GM23338 (cell line): Measurements from ENCODE around the gene ATRIP. TPM values are rescaled to one million over a fixed set of nuclear protein-coding genes. Genes with fewer than 3 reads are reported as not detected.

Experiments used
- ATAC-seq: fragments of 200-7000 bp; cut with Tn5 transposase; 3 replicates; pipeline ENCODE4 v1.9.1; 2020
- DNase-seq: peaks from one replicate; pipeline ENCODE4 v3.0.0-alpha.2; 2015; ENCODE audit warnings: low spot score
- H2AFZ ChIP-seq: fragments of 200-600 bp; sonication (generic); 2 replicates; pipeline ENCODE4 v1.8.0; 2016; ENCODE audit warnings: antibody characterized with exemption, mild to moderate bottlenecking, moderate library complexity
- H3F3A ChIP-seq: fragments of 200-600 bp; sonication (generic); replicated peaks from 2 replicates; pipeline ENCODE4 v1.8.0; 2017; ENCODE audit warnings: antibody characterized with exemption, mixed run types, low read depth
- H3K27ac ChIP-seq: fragments of 200-600 bp; sonication (generic); 2 replicates; pipeline ENCODE4 v1.6.1; 2016; ENCODE audit warnings: low read depth
- H3K27me3 ChIP-seq: fragments of 200-600 bp; sonication (generic); 2 replicates; pipeline ENCODE4 v1.8.0; 2016; ENCODE audit warnings: mild to moderate bottlenecking, mixed run types, moderate library complexity; ENCODE audit not compliant: insufficient read depth
- H3K36me3 ChIP-seq: fragments of 200-600 bp; sonication (generic); 2 replicates; pipeline ENCODE4 v1.8.0; 2016; ENCODE audit warnings: mild to moderate bottlenecking; ENCODE audit not compliant: insufficient read depth
- H3K4me1 ChIP-seq: fragments of 200-600 bp; sonication (generic); 2 replicates; pipeline ENCODE4 v1.8.0; 2016; ENCODE audit warnings: mild to moderate bottlenecking, moderate library complexity; ENCODE audit not compliant: insufficient read depth
- H3K4me2 ChIP-seq: fragments of 200-600 bp; sonication (generic); 2 replicates; pipeline ENCODE4 v1.7.1; 2017; ENCODE audit warnings: mixed run types
- H3K4me3 ChIP-seq: fragments of 200-600 bp; sonication (generic); 2 replicates; pipeline ENCODE4 v1.6.1; 2016; ENCODE audit warnings: mixed run types
- H3K79me2 ChIP-seq: fragments of 200-600 bp; sonication (generic); replicated peaks from 2 replicates; pipeline ENCODE4 v1.8.0; 2017; ENCODE audit warnings: mild to moderate bottlenecking; ENCODE audit not compliant: insufficient read depth
- H3K9me2 ChIP-seq: fragments of 200-600 bp; sonication (generic); 2 replicates; pipeline ENCODE4 v1.8.0; 2017; ENCODE audit not compliant: insufficient read depth
- H4K20me1 ChIP-seq: fragments of 200-600 bp; sonication (generic); replicated peaks from 2 replicates; pipeline ENCODE4 v1.8.0; 2017; ENCODE audit warnings: mild to moderate bottlenecking; ENCODE audit not compliant: insufficient read depth
- H3K27ac Mint-ChIP-seq: 2 replicates; pipeline ENCODE4 v1.8.0; 2020; ENCODE audit warnings: inconsistent platforms, mild to moderate bottlenecking, moderate library complexity, mixed read lengths
- H3K27me3 Mint-ChIP-seq: 3 replicates; pipeline ENCODE4 v1.8.0; 2022; ENCODE audit warnings: low read depth, mild to moderate bottlenecking, moderate library complexity, mixed read lengths, inconsistent platforms; ENCODE audit not compliant: insufficient read depth, poor library complexity
- H3K36me3 Mint-ChIP-seq: 3 replicates; pipeline ENCODE4 v1.8.0; 2021; ENCODE audit warnings: low read depth, mild to moderate bottlenecking, inconsistent platforms, moderate library complexity, mixed read lengths
- H3K4me1 Mint-ChIP-seq: 3 replicates; pipeline ENCODE4 v1.8.0; 2020; ENCODE audit warnings: mild to moderate bottlenecking, inconsistent platforms, mixed read lengths
- H3K4me3 Mint-ChIP-seq: 3 replicates; pipeline ENCODE4 v1.8.0; 2021; ENCODE audit warnings: moderate library complexity, mild to moderate bottlenecking, inconsistent platforms, mixed read lengths
- H3K9me3 Mint-ChIP-seq: 3 replicates; pipeline ENCODE4 v1.8.0; 2020; ENCODE audit warnings: moderate library complexity, mild to moderate bottlenecking, inconsistent platforms, mixed read lengths
- EZH2 ChIP-seq: fragments of 200-600 bp; sonication (generic); IDR thresholded peaks from one replicate; pipeline ENCODE4 v1.8.0; 2017; ENCODE audit warnings: antibody characterized with exemption, mild to moderate bottlenecking, low read depth; ENCODE audit not compliant: unreplicated experiment
- EZH2phosphoT487 ChIP-seq: fragments of 200-600 bp; sonication (generic); IDR thresholded peaks from one replicate; pipeline ENCODE4 v1.8.1; 2018; ENCODE audit warnings: antibody characterized with exemption; ENCODE audit not compliant: unreplicated experiment
- JUNB ChIP-seq: IDR thresholded peaks from one replicate; pipeline ENCODE4 v1.6.1; 2016; ENCODE audit warnings: antibody characterized with exemption; ENCODE audit not compliant: unreplicated experiment
- ZNF114 ChIP-seq: fragments of 250-450 bp; sonication (Bioruptor Pico); IDR thresholded peaks from 2 replicates; pipeline ENCODE4 v1.5.0; 2020; ENCODE audit warnings: mild to moderate bottlenecking, moderate library complexity
- polyA plus RNA-seq: library from polyadenylated mRNA; unstranded; fragments of >200 nt; fragmentation: Nextera tagmentation; extraction: Ambion mirVana; gene quantifications from 2 replicates; pipeline ENCODE4 v1.2.1, GENCODE V29; 2016
- total RNA-seq: library from RNA; depleted of rRNA; stranded (reverse); fragments of >200 nt; shearing (Covaris generic); gene quantifications from 2 replicates; pipeline ENCODE4 v1.2.3, GENCODE V29; 2014
- TF ChIP-seq, protein P1 (sequence below): fragments of 250-450 bp; sonication (Bioruptor Pico); IDR thresholded peaks from 2 replicates; pipeline ENCODE4 v1.5.0; 2020; ENCODE audit warnings: mild to moderate bottlenecking, moderate library complexity
- TF ChIP-seq, protein P2 (sequence below), 2 experiments: fragments of 200-600 bp in 1 of 2; sonication (generic) in 1 of 2; conservative IDR thresholded peaks; 2 replicates each; pipeline versions ENCODE4 v1.5.1 to v1.6.1; 2016 to 2017; ENCODE audit warnings: antibody characterized with exemption in 2 of 2, low read depth in 2 of 2, mild to moderate bottlenecking in 2 of 2, moderate library complexity in 1 of 2
- TF ChIP-seq, protein P3 (sequence below): IDR thresholded peaks from one replicate; pipeline ENCODE4 v1.6.1; 2018; ENCODE audit warnings: antibody characterized with exemption; ENCODE audit not compliant: unreplicated experiment

ATRIP gene
- total and polyA plus RNA-seq, 2 experiments from 2014 or later = 5.8 to 17.3 TPM

DNA sequence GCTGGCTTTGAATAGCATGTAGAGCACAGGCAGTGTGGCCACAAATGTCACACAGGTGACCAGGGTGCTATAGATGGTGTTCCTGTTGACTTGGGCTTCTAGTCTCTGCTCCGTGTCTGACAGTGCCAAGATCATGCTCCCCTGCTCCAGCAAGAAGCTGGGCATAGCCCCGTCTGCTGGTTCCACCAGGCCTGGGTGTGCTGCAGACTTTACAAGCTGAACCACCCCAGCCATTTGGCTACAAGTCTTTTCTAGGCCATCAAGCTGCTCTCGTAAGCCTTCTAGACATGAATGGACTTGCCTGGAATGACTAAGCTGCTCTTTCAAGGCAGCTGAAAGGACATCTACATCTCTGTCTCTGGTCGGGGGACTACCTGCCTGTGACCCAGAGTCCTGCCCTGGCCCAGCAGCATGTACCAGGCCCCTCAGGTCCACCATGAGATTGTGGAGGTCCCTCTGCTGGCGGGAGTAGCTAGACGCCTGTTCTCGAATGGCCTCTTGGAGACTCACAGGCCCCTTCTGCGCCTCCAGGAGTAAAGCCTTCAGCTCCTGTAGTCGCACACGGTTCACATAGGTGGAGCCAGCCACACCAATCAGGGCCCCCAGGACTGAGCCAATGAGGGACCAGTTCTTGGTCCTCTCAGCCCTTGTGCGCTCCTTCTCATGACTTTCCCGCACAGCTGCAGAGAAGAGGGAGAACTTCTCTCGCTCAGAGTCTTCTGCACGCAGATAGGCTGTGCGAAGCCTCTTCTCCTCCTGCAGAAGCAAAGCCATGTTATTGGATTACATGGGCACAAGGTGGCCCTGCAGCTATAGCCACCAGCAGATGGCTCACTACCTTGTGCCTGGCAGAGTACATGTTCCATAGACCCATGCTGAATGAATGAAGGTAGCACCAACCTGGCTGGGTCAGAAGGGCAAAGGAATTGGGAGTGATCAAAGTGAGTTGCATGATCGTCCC, 13.8 kb upstream of the ATRIP start:
- H3K36me3 Mint-ChIP-seq = peaks cover 41% of the 10 kb centered on the region
- H3K4me3 Mint-ChIP-seq = no peak overlapping the region; the same call in 2 of the 3 replicates
- peak overlapping the region; percentile 59; the same call in 1 of the 2 replicates for H3K27ac ChIP-seq
- DNase-seq (peak; percentile 92), ATAC-seq (peak; percentile 38)
- H4K20me1 ChIP-seq = no peaks in the 10 kb centered on the region; the same call in 1 of the 2 replicates
- peaks cover 36% of the 10 kb centered on the region for H3K4me1 Mint-ChIP-seq
- peaks cover 23% of the 10 kb centered on the region for H3K4me1 ChIP-seq
- peaks cover 10% of the 10 kb centered on the region for H3K36me3 ChIP-seq
- H3K27ac Mint-ChIP-seq = peak overlapping the region; percentile 90
- peaks cover 9% of the 10 kb centered on the region for H3K27me3 Mint-ChIP-seq
- TF ChIP-seq EZH2 = no peak
- TF ChIP-seq, protein P1, sequence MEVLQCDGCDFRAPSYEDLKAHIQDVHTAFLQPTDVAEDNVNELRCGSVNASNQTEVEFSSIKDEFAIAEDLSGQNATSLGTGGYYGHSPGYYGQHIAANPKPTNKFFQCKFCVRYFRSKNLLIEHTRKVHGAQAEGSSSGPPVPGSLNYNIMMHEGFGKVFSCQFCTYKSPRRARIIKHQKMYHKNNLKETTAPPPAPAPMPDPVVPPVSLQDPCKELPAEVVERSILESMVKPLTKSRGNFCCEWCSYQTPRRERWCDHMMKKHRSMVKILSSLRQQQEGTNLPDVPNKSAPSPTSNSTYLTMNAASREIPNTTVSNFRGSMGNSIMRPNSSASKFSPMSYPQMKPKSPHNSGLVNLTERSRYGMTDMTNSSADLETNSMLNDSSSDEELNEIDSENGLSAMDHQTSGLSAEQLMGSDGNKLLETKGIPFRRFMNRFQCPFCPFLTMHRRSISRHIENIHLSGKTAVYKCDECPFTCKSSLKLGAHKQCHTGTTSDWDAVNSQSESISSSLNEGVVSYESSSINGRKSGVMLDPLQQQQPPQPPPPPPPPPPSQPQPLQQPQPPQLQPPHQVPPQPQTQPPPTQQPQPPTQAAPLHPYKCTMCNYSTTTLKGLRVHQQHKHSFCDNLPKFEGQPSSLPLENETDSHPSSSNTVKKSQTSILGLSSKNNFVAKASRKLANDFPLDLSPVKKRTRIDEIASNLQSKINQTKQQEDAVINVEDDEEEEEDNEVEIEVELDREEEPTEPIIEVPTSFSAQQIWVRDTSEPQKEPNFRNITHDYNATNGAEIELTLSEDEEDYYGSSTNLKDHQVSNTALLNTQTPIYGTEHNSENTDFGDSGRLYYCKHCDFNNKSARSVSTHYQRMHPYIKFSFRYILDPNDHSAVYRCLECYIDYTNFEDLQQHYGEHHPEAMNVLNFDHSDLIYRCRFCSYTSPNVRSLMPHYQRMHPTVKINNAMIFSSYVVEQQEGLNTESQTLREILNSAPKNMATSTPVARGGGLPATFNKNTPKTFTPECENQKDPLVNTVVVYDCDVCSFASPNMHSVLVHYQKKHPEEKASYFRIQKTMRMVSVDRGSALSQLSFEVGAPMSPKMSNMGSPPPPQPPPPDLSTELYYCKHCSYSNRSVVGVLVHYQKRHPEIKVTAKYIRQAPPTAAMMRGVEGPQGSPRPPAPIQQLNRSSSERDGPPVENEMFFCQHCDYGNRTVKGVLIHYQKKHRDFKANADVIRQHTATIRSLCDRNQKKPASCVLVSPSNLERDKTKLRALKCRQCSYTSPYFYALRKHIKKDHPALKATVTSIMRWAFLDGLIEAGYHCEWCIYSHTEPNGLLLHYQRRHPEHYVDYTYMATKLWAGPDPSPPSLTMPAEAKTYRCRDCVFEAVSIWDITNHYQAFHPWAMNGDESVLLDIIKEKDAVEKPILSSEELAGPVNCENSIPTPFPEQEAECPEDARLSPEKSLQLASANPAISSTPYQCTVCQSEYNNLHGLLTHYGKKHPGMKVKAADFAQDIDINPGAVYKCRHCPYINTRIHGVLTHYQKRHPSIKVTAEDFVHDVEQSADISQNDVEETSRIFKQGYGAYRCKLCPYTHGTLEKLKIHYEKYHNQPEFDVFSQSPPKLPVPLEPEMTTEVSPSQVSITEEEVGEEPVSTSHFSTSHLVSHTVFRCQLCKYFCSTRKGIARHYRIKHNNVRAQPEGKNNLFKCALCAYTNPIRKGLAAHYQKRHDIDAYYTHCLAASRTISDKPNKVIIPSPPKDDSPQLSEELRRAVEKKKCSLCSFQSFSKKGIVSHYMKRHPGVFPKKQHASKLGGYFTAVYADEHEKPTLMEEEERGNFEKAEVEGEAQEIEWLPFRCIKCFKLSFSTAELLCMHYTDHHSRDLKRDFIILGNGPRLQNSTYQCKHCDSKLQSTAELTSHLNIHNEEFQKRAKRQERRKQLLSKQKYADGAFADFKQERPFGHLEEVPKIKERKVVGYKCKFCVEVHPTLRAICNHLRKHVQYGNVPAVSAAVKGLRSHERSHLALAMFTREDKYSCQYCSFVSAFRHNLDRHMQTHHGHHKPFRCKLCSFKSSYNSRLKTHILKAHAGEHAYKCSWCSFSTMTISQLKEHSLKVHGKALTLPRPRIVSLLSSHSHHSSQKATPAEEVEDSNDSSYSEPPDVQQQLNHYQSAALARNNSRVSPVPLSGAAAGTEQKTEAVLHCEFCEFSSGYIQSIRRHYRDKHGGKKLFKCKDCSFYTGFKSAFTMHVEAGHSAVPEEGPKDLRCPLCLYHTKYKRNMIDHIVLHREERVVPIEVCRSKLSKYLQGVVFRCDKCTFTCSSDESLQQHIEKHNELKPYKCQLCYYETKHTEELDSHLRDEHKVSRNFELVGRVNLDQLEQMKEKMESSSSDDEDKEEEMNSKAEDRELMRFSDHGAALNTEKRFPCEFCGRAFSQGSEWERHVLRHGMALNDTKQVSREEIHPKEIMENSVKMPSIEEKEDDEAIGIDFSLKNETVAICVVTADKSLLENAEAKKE (CRISPR knock-in tag) = no peak
- TF ChIP-seq, protein P2, sequence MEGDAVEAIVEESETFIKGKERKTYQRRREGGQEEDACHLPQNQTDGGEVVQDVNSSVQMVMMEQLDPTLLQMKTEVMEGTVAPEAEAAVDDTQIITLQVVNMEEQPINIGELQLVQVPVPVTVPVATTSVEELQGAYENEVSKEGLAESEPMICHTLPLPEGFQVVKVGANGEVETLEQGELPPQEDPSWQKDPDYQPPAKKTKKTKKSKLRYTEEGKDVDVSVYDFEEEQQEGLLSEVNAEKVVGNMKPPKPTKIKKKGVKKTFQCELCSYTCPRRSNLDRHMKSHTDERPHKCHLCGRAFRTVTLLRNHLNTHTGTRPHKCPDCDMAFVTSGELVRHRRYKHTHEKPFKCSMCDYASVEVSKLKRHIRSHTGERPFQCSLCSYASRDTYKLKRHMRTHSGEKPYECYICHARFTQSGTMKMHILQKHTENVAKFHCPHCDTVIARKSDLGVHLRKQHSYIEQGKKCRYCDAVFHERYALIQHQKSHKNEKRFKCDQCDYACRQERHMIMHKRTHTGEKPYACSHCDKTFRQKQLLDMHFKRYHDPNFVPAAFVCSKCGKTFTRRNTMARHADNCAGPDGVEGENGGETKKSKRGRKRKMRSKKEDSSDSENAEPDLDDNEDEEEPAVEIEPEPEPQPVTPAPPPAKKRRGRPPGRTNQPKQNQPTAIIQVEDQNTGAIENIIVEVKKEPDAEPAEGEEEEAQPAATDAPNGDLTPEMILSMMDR (conservative IDR thresholded peaks at IDR 0.05; ENCODE audit: low read depth in 2 of 2) = peak; percentile 48 to 68
- TF ChIP-seq JUNB = no peak
- no peak for TF ChIP-seq EZH2phosphoT487
- no peak for TF ChIP-seq ZNF114 (CRISPR knock-in tag)
- TF ChIP-seq, protein P3, sequence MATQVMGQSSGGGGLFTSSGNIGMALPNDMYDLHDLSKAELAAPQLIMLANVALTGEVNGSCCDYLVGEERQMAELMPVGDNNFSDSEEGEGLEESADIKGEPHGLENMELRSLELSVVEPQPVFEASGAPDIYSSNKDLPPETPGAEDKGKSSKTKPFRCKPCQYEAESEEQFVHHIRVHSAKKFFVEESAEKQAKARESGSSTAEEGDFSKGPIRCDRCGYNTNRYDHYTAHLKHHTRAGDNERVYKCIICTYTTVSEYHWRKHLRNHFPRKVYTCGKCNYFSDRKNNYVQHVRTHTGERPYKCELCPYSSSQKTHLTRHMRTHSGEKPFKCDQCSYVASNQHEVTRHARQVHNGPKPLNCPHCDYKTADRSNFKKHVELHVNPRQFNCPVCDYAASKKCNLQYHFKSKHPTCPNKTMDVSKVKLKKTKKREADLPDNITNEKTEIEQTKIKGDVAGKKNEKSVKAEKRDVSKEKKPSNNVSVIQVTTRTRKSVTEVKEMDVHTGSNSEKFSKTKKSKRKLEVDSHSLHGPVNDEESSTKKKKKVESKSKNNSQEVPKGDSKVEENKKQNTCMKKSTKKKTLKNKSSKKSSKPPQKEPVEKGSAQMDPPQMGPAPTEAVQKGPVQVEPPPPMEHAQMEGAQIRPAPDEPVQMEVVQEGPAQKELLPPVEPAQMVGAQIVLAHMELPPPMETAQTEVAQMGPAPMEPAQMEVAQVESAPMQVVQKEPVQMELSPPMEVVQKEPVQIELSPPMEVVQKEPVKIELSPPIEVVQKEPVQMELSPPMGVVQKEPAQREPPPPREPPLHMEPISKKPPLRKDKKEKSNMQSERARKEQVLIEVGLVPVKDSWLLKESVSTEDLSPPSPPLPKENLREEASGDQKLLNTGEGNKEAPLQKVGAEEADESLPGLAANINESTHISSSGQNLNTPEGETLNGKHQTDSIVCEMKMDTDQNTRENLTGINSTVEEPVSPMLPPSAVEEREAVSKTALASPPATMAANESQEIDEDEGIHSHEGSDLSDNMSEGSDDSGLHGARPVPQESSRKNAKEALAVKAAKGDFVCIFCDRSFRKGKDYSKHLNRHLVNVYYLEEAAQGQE = no peak
- no peak overlapping the region for H2AFZ ChIP-seq
- no peaks in the 10 kb centered on the region for H3K27me3 ChIP-seq
- peaks cover 29% of the 10 kb centered on the region for H3K79me2 ChIP-seq
- no peaks in the 10 kb centered on the region for H3K9me2 ChIP-seq
- H3K9me3 Mint-ChIP-seq = no peaks in the 10 kb centered on the region
- peaks cover 39% of the 10 kb centered on the region for H3F3A ChIP-seq
- H3K4me2 ChIP-seq = no peak overlapping the region
- no peak overlapping the region for H3K4me3 ChIP-seq
